GM12872 (cell line): ENCODE results near the gene ATP8A2.

Source experiments
- CTCF ChIP-seq: IDR thresholded peaks from 3 replicates; pipeline ENCODE4 v1.5.1; 2011; ENCODE audit warnings: low read depth, mild to moderate bottlenecking, low read length, moderate library complexity; ENCODE audit not compliant: insufficient read depth

Gene ATP8A2

DNA sequence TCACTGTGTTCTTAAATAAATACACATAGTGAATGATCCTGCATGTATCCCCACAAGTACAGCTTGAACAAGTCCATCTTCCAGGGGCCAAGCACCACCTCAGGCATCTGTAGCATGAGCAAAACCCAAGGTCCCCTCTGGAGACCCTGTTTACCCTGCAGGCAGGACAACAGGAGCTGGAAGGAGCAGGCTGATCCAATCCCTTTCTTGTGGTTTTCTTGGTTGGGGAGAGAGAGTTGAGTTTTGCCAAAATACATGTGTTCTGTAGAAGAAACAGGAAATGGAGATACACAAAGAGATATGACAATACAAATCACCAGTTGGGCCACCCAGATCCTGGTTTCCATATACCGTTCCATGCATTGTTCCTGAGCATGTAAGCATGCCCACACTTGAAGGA is 587.2 kb downstream of the ATP8A2 start:
- no peak for TF ChIP-seq CTCF

- no peak for TF ChIP-seq CTCF
Measured at GRCh38 chr13:25961294-25961693, 589.5 kb downstream of the ATP8A2 start.

DNA sequence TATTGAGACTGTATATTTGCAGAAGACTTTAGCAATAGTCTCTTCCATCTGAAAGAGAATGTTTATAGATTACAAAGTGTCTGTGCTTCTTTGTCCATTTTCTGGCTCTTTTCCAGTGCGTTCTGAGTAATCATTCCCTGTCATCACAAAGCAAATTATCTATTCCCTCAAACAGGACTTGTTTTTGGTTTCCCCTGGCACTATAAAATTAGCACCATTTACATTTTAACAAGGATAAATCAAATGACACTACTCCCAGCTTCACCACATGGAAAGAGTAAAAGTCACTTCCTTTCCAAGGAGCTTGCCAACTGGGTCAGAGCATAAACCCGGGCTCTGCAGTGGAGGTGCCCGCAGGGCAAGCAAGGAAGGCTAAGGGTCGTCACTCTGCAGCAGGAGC is 591.9 kb downstream of the ATP8A2 start:
- no peak for TF ChIP-seq CTCF

- no peak for TF ChIP-seq CTCF
Measured at GRCh38 chr13:25965596-25965995, 593.8 kb downstream of the ATP8A2 start.

GRCh38 chr13:25966086-25966485 is 594.3 kb downstream of the ATP8A2 start:
- no peak for TF ChIP-seq CTCF

GRCh38 chr13:25967144-25967543 is 595.4 kb downstream of the ATP8A2 start:
- TF ChIP-seq CTCF = no peak

DNA sequence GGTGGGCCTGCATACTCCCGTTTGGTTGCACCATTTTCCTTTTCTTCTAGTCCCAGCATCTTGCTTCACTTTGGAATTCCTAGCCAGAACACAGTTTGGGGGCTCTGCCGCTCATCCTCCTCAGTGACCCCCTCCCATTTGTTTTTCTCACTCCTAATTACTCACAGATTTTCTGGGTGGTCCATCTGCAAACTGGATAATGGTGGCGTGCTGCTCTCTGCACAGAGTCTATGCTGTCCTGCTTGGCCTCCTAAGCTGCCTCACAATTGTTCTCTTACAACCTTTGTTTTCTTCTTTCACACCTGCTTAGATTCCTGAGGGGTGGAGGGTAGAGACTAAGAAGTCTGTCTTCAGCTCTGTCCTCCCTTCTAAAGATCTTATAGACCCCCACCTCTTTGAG is 599.3 kb downstream of the ATP8A2 start:
- TF ChIP-seq CTCF = no peak

DNA sequence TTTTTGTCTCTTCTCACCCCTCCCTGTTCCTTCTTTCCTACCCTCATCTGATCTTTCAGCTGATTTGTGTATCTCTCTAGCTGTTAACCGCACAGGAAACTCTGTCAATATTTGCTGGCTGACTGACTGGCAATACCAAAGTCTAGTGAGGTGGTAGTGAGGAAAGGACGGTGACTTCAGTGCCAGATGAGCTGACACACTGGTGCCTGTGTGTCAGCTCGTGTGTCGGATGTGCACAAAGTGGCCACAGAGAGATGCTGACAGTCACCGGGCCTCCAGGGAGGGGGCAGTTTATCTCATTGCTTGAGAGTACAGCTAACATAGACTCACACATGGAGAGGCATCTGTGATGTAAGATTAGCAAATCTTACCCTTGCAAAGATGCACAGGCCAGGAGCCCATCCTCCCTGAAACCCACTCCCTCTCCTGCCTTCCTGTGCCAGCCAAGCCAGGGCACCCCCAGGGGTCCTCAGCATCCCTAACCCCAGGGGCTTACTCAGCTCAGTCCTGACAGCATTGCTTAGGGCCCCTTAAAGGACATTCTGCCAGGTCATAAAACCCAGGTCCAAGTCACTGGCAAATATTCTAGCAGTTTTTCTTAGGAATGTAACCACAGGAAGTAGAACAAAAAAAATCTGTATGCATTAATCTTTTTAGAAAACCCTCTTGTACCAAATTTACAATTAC is 599.8 kb downstream of the ATP8A2 start:
- no peak for TF ChIP-seq CTCF
